Epithelial cell of prostate (primary cell): ENCODE results near the gene PFKFB4.

Experiments
- DNase-seq: peaks from one replicate; pipeline ENCODE4 v3.0.0-alpha.2; 2011; ENCODE audit warnings: low read depth, low spot score
- H3K27ac ChIP-seq: fragments of 450-650 bp; 2 replicates; pipeline ENCODE4 v1.5.1; 2017; ENCODE audit warnings: mild to moderate bottlenecking

PFKFB4 gene

DNA sequence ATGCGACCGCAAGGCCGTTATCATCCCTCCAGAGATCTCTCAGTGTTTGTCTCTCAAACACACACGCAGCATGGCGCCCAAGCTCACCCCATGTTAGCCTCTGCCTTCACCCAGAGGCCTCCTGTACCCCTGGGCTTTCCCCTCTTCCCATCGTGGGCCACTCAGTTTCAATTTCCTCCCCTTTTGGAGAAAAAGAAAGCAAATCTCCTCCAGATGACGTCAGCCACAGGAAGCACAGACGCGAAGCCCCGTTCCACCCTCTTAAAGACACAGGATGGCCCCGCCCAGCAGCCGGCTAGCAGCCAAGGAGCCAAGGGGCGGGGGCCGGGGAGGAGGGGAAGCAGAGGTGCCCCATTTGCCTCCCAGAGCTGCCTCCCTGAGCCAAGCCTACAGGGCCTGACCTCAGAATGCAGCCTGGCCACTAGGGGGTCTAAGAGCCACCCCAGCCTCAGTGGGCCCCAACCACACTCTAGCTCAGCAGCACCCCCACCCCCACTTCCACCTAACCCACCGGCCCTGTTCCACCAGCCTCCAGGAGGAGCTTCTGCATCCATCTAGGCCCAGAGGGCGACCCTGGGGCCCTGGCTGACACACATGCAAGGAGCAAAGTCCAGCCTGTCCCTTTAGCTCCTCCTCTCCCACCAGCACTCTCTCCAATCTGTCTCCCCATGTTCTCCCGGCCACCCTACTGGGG lies 83.5 kb downstream of the PFKFB4 start:
- peak; percentile 58 for DNase-seq

DNA sequence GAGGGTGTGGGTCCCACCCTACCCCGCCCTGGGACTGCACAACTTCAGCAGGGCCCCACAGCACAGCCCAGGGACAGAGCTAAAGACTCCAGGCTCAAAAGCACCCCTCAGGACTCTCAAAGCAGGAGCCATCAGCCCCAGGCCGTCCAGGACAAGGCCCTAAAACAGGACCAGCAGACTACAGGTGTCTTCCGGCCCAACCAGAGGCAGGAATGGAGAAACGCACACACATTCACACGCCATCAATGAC lies 84.0 kb downstream of the PFKFB4 start:
- peak overlapping the region; percentile 82 for H3K27ac ChIP-seq
- DNase-seq, result no peak

More for the DNA sequence above, 83.5 kb downstream of the PFKFB4 start:
- peak overlapping the region; percentile 82 for H3K27ac ChIP-seq

DNA sequence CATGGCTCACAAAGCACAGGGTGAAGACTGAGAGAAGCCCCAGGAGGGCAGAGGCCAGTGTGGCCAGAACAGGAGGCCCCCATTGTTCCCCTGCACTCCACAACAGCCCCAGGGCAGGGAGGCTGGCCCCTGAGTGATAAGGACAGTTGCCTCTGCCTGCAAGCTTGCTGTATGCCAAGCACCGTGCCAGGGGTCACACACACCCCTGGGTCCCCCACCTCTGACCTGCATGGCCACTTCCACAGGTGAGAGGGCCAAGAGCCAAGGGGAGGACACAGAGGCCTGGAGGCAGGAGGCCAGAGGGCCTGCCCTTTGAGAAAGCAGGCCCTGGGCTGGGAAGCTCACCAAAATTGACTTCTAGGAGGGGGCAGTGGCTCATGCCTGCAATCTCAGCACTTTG lies 86.3 kb downstream of the PFKFB4 start:
- DNase-seq, result no peak
- H3K27ac ChIP-seq, result no peak overlapping the region

DNA sequence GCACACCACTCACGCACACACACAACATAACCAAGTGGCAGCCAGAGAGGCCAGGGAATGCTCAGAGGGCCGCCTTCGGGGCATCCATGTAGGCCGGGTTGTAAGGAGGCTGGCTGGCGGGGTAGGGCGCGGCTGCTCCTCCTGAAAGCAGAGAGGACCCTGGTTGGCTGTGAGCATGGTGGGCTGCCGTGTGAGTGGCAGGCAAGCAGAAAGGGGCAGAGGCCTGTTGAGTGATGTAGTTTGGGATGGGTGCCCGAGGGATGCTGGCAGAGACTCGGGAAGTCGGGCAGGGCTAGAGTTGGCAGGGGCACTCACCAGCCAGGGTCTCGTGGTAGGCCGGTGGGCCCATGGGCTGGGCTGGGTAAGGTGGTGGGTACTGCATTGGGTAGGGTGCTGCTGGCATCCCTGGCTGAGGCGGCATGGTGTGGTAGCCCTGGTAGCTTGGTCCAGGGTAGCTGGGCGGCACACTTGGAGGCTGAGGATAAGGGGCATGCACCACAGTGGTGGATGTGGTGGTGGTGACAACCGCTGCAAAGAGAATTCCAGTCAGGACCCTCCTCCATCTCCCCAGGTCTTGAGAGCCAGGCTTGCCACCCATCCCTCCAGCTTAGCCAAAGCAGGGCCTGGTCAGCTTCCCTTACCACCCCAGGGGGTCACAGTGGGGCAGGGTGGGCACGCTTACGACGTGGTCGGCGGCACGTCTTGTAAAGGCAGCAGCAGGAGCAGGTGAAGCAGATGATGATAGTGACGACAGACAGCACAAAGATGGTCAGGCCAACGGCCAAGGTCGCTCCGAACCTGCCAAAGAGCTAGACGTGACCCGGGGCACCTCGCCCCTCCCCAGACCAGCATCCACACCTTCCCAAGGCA lies 87.3 kb downstream of the PFKFB4 start:
- H3K27ac ChIP-seq, result no peak overlapping the region

DNA sequence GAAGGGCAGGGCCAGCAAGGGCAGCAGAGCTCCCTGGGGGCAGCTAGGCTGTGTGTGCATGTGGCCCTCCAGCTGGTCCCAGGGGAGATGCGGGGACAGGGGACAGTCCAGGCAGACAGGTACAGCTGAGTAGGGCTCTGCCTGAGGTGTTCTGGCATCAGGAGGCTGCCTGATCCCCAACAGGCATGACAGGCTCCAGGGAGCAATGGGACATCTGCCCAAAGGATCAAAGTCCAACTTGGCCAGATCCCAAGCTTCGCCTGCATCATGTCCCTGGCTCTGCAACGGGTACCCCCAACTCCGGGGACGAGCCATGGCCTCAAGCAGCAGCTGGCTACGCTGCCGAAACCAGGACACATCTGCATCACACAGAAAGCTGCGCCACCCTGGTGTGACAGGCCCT lies 88.3 kb downstream of the PFKFB4 start:
- no peak for DNase-seq
- H3K27ac ChIP-seq, result peak overlapping the region; percentile 98

More for the DNA sequence above, 87.3 kb downstream of the PFKFB4 start:
- DNase-seq, result no peak
